ENCODE measurements around the gene CACNA2D3. TPM values are rescaled to one million over a fixed set of nuclear protein-coding genes. Genes with fewer than 3 reads are reported as not detected.

The CACNA2D3 gene
- total and polyA plus RNA-seq, 4 donors: 0.06 to 0.37 (median 0.08) TPM; not detected in 1

- TF ChIP-seq CTCF (IDR thresholded peaks at IDR 0.05; ENCODE audit: low read depth, low read length, missing input control) (no peak), REST (IDR thresholded peaks at IDR 0.05) (no peak), YY1 (IDR thresholded peaks at IDR 0.05) (no peak), JUND (IDR thresholded peaks at IDR 0.05) (no peak)
These were observed 234.1 kb downstream of the CACNA2D3 start (continued) for GRCh38 chr3:54356261-54357045.

- Histone ChIP-seq H3K4me1 (ENCODE audit: control insufficient read depth in 4 of 4, insufficient read depth in 4 of 4, low read length in 3 of 4) (peaks cover 0 to 28% (median 15%) of the 10 kb centered on the region in 4 donors), H3K9ac (ENCODE audit: low read depth in 1 of 2, low read length in 2 of 2) (no peak overlapping the region)
- 84% methylated on average over 5 of the region's 5 CpGs for WGBS
These were observed 234.9 kb downstream of the CACNA2D3 start for GRCh38 chr3:54357301-54357700.

More at GRCh38 chr3:54357301-54357700, 234.9 kb downstream of the CACNA2D3 start:
- TF ChIP-seq REST (IDR thresholded peaks at IDR 0.05) (no peak), TAF1 (conservative IDR thresholded peaks at IDR 0.05) (no peak), RXRA (IDR thresholded peaks at IDR 0.05) (no peak), GABPA (IDR thresholded peaks at IDR 0.05 in 1 of 2, conservative IDR thresholded peaks at IDR 0.05 in 1 of 2) (no peak), EGR1 (IDR thresholded peaks at IDR 0.05; ENCODE audit: low read depth in 2 of 2) (no peak), SP1 (IDR thresholded peaks at IDR 0.05) (no peak), CTCF (IDR thresholded peaks at IDR 0.05; ENCODE audit: low read depth, low read length, missing input control) (no peak), FOXA2 (IDR thresholded peaks at IDR 0.05) (no peak), RAD21 (IDR thresholded peaks at IDR 0.05) (no peak), HNF4G (IDR thresholded peaks at IDR 0.05) (no peak)
- Histone ChIP-seq H3K27ac (ENCODE audit: low read depth in 1 of 2, low read length in 2 of 2) (no peak overlapping the region), H3K9me3 (ENCODE audit: control insufficient read depth in 4 of 4, low read length in 3 of 4) (no peaks in the 10 kb centered on the region), H3K4me3 (ENCODE audit: low read depth in 1 of 3, low read length in 3 of 3) (no peak overlapping the region), H3K27me3 (ENCODE audit: control insufficient read depth in 4 of 4, insufficient read depth in 4 of 4, low read length in 3 of 4) (no peaks in the 10 kb centered on the region), H3K36me3 (ENCODE audit: control insufficient read depth in 4 of 4, insufficient read depth in 3 of 4, low read depth in 1 of 4, low read length in 3 of 4) (no peaks in the 10 kb centered on the region)
- no peak for DNase-seq (ENCODE audit: low spot score)
